NCI-H460 (cell line): ENCODE results near the gene PDIA5. TPM values are rescaled to one million over a fixed set of nuclear protein-coding genes. Genes with fewer than 3 reads are reported as not detected.
"Not testable (repeated sequence)": the region's sequence is repeated elsewhere in the genome, so short reads cannot be mapped to it uniquely, and the experiment has no call there.

Experiments used
- DNase-seq: peaks from one replicate; pipeline ENCODE4 v3.0.0-alpha.2; 2016; ENCODE audit warnings: low read depth; ENCODE audit errors: extremely low read depth
- total RNA-seq: library from RNA; depleted of rRNA; stranded (reverse); fragments of >200 nt; shearing (Covaris generic); gene quantifications from 2 replicates; pipeline ENCODE4 v1.2.3, GENCODE V29; 2014

Gene PDIA5
- total RNA-seq, 1 experiment from 2014 or later = 19.6 TPM

GRCh38 chr3:123140550-123140949 is 73.7 kb downstream of the PDIA5 start:
- no peak for DNase-seq

DNA sequence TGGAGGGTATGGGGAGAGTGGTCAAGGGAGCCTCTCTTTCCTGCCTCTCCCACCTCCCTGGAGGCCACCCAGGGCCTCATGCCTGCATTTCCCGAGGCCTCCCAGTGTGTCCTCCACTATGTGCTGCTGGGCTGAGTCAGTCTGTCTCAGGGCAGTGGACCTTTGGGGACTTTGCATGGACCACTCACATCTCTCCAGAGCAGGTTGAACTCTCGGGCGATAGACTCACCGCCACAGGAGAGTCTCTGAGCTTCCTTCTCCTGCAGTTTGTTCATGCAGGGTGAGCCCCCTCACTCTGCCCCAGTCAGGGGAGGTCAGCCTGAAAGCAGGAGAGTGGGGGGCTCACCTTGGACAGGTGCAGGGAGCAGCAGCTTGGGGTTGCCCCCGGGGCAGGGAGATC is 74.5 kb downstream of the PDIA5 start:
- no peak for DNase-seq

DNA sequence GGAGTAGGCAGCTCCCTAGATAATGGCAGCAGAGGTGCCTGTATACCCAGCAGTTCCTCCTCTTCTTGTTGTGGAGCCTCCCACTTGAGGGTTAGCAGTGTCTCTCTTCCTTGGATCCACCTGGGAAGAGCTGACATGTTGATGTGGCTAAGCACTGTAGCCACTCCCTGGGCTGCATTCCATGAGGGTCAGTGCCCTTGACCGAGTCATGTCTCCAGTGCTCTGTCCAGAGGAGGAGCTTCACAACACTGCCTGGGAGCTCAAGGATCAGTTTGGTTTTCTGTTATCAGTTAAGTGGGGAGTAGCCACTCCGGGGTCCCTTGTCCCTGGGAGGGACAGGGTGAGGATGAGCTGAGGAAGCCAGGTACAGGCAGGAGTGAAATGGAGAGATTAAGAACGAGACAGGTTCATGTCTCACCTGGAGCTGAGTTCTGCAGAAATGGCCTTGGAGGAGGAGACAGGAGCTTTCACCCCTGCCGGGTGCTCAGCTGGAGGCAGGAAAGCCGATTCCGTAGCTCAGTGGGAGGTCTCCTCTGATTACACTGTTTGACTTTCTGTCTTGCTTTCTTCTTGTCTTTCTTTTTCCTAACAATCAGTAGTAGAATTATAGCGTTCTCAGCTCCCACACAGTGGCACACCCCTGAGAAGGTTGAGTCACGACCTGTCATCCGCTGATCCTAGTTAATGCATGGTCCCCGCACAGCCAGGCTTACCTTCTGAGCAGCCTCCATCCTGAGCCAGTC is 77.0 kb downstream of the PDIA5 start:
- DNase-seq = no peak

DNA sequence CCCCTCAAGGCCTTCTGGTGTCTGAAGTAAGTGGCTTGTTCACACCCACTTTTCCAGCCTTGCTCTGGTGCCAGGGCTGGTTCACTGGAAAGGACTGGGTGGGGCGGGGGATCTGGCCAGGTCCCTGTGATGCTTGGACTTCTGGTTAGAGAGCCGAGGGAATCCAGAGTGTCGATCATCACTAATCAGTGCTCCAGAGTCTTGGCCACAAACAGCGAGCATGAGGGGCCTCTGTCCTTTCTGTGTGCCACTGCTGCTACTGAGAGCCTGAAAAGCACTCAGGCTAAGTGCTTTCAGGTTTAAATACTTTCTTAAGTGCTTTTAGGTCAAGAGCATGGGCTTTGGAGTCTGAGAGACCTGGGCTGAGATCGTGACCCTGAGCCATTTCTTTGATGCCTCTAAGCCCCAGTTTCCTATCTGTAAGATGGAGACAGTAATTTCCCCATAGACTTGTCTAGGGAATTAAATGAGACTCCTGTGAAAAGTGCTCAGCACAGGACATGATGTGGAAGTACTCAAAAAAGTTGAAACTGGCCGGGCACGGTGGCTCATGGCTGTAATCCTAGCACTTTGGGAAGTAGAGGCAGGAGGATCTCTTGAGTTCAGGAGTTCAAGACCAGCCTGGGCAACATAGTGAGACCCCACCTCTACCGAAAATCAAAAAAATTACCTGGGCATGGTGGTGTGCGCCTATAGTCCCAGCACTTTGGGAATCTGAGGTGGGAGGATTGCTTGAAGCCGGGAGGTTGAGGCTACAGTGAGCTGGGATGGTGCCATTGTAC is 81.1 kb downstream of the PDIA5 start:
- no peak for DNase-seq

DNA sequence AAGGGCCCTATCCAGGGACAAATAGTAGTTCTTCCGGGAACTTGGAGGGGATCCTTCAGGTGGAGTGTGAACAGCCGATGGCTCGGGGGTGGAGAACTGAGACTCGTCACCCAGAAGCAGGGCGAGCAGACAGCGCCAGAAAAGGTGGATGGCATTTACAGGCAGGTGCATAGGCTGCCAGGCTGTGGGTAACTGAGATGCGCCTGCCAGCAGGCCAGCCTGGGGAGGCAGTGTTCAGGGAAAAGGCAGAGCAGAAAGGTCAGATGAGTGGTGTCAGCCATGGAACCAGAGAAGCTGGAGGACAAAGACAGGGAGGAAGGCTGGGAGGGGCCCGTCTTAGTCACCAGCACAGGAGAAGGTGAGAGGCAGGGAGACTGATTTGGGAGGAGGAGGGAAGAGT is 81.9 kb downstream of the PDIA5 start:
- DNase-seq = no peak

DNA sequence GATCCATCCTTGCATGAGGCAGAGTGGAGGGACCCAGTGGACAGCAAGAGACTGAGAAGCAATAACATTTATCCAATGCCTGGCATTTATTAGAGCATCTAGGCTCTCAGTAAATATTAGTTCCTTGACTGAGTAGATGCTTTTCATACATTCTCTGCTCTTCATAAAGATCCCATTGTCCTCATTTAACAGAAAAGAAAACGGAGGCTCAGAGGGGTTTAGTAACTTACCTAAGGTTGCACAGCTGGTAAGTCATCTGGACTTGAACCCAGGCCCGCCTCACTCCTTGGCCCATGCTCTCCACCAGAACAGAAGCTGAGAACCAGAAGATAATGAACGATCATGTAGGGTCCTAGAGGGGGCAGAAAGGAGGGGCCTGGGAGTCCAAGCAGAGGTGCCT is 82.7 kb downstream of the PDIA5 start:
- DNase-seq = no peak

DNA sequence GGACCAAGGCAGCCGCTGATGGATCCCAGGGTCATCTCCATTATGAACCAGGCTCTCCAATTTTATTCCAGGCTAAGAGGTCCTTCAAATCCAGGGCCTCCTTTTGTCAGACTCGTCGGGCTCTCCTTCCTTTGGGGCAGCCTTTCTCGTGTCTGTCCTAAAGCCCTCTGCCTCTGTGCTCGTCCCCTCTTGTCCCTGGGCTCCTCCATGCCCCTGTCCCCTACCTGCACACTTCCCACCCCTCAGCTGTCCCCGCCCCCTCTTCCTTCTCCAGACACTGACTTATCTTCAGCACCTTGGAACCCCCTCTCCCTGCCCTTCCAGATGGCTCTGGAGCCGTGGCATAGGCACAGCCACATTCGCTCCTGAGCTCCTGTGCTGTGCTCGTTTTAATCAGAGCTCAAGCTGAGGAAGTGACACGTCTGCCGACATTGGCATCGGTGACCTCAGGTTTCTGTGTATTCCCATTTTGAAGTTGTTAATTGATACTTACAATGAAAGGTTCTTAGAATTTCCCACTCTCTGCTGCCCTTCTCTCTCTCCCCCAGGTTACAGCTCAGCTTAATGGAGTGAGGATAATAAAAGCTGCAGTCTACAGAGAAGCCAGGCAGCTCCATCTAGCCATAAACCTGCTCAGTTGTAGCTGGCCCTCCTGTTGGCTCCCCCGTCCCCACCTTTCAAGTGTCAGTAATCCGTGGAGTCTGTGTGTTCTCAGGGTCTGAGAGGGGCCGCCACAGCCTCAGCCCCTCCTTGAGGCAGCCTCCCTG is 83.8 kb downstream of the PDIA5 start:
- no peak for DNase-seq

GRCh38 chr3:123151251-123151705 is 84.5 kb downstream of the PDIA5 start:
- DNase-seq = no peak

DNA sequence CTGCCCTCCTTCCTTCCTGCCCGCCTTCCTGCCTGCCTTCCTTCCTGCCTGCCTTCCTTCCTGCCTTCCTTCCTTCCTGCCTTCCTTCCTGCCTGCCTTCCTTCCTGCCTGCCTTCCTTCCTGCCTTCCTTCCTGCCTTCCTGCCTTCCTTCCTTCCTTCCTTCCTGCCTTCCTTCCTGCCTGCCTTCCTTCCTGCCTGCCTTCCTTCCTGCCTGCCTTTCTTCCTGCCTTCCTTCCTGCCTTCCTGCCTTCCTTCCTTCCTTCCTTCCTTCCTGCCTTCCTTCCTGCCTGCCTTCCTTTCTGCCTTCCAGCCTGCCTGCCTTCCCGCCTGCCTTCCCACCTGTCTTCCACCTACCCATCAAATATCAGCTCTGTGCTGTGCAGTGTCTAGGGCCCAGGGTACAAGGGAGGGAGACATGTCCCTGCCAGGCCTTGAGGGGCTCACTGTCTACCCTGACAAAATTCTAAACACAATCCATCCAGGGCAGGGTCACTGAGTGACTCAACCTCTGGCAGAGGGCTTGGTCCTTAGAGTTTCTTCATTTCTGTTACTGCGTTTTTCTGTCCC is 85.1 kb downstream of the PDIA5 start:
- not testable (repeated sequence) for DNase-seq

- no peak for DNase-seq
Measured at GRCh38 chr3:123152687-123153086, 85.9 kb downstream of the PDIA5 start.

DNA sequence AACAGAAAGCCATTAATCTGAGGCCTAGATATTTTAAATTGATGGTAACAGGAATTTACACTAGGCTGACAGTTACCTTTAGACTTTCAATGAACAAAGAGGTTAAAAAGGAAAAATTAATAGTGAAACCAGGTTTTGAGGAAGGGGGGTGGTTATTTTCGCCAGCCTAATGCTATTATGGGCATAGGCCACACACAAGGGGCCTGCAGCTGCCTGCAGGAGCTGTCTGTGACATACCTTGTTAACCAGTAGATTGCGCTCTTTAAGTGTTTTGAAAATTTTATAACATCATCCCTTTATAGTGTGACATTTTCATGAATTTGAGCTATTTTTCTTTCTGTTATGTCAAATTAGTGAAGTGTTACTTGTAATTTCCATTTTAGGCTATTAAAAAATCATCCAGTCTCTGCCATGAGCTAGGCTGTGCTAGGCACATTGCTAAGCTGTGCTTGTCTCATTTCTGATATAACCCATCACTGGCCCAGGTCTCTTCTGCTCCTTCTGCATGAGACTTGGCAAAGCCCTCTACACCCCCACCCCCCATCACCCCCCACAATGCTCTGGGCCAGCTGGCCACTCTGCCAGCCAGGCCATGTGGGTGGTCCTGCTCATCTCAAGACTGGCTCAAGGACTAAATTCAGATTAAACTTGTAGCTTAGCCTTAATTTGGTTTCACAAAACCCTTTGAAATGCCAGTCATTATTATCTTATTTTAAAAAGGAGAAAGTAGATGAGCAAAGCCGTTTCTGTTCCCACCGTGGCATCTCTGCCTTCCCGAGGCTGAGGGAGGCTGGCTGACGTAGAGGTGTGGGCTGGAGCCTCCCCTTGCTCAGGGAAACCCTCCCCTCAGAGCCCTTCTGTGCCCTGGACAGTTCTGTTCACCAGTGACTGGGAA is 86.5 kb downstream of the PDIA5 start:
- no peak for DNase-seq

- DNase-seq = no peak
Measured at GRCh38 chr3:123154020-123154985, 87.5 kb downstream of the PDIA5 start.

DNA sequence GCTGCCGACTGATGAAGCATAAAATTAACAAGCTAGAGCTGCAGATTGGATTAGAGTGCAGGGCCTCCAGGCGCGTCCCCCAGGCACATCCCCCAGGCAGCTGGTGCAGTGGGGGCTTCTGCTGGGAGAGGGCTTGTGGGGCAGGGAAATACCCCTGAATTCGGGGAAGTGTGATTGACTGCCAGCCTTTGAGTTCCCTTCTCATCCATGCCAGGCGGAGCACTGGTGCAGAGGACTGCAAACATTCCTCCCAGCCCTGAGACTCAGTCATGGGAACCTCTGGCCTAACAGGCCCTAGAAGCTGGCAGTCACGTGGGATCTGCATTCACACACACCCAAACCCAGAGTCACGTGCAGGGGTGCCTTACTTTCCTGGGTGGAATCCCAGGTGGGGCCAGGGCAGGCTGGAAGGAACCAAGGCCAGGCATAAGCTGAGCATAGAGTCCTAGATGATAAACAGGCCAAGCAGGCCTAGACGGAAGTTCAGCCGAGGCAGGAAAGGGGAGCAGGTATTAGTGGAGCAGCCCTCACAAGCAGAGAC is 88.7 kb downstream of the PDIA5 start:
- no peak for DNase-seq

- DNase-seq = no peak
Measured at GRCh38 chr3:123156276-123156995, 89.6 kb downstream of the PDIA5 start.

- no peak for DNase-seq
Measured at GRCh38 chr3:123157209-123157597, 90.4 kb downstream of the PDIA5 start.

DNA sequence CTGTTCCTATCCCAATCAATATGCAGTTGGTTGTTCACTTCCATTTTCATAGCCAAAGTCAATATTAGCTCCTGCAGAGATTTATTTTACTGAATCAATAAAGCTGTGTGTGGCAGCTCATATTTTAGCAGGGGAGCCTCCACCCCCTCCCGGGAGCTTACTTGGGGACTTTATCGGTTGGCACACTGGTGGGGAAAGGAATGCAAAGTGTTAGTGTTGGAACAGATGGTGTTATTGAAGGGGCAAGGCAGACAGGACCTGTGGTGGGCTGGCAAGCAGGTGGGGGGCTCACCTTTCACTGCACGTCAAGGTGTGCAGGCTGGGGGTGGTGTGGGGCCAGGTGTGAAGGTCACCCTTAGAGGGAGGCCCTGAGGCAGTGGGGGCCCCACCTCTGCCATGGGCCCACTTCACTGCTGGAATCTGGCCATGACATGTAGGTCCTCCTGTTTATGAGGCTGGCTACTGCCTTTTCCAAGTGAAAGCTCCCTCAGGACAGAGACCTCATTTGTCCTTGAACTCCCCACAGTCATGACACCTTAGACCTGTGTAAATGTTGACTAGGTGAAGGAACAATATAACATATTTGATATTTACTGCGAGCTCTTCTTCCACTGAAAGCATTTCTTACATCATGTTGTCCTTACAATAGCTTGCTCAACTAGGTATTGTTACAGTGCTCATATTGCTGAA is 90.9 kb downstream of the PDIA5 start:
- DNase-seq = no peak

GRCh38 chr3:123158330-123158729 is 91.5 kb downstream of the PDIA5 start:
- no peak for DNase-seq
